ENCODE results near the gene PTPRK. TPM values are rescaled to one million over a fixed set of nuclear protein-coding genes. Genes with fewer than 3 reads are reported as not detected.

The PTPRK gene
- total and polyA plus RNA-seq, 5 experiments from 2014 or later = 3.7 to 7.5 (median 6.3) TPM

DNA sequence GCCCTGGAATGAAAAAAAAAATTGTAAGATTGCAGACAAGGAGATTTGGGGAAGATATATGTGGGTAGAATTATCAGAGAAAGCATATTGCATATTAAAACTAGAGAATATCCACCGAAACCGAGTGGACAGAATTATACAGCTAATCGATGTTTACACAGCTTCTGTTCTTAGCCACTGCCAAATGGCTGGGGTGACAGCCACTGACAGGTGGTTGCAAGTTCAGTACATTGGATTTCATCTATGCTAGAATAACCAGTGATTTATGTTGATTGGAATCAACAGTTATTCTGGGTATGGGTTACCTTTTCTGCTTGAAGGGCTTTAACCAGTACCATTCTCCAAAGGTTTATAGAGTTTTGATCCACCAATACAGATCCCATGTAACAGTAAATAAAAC is 571.1 kb downstream of the PTPRK start:
- Mint-ChIP-seq H3K4me3 (peak overlapping the region in 2 of 10 donors; percentile 4 to 15), H3K36me3 (peaks cover 0 to 14% (median 7%) of the 10 kb centered on the region in 3 donors), H3K27me3 (no peaks in the 10 kb centered on the region), H3K27ac (peak overlapping the region in 4 of 10 donors; percentile 29 to 91 (median 44)), H3K9me3 (peaks cover 0 to 18% (median 8%) of the 10 kb centered on the region in 9 donors), H3K4me1 (peaks cover 21 to 81% (median 58%) of the 10 kb centered on the region in 4 donors)
- no peak for ATAC-seq
- no peak for DNase-seq
- POLR2A ChIA-PET = interaction anchor here (0.6 to 10.0 kb wide), 10 partner anchors 9 to 37 kb away, joined by 3 to 102 read pairs (median 4); no protein-coding TSS in a partner anchor

GRCh38 chr6:127946388-127946787 is 574.0 kb downstream of the PTPRK start:
- Mint-ChIP-seq H3K27ac (peak overlapping the region in 1 of 10 donors; percentile 9), H3K27me3 (no peaks in the 10 kb centered on the region), H3K4me1 (peaks cover 15 to 67% (median 51%) of the 10 kb centered on the region in 4 donors), H3K9me3 (peaks cover 0 to 18% (median 8%) of the 10 kb centered on the region in 9 donors), H3K36me3 (peaks cover 0 to 14% (median 7%) of the 10 kb centered on the region in 3 donors), H3K4me3 (no peak overlapping the region)
- DNase-seq (no peak), ATAC-seq (no peak)
- POLR2A ChIA-PET = interaction anchor here (1.8 kb wide), 1 partner anchor 10 kb away, joined by 7 read pairs; no protein-coding TSS in a partner anchor

- H3K27me3 Mint-ChIP-seq = no peaks in the 10 kb centered on the region
- H3K9me3 Mint-ChIP-seq = peaks cover 0 to 18% (median 8%) of the 10 kb centered on the region in 9 donors
- H3K27ac Mint-ChIP-seq = no peak overlapping the region
- POLR2A ChIA-PET = interaction anchor here (1.8 kb wide), 1 partner anchor 9 kb away, joined by 7 read pairs; no protein-coding TSS in a partner anchor
- peaks cover 0 to 14% (median 7%) of the 10 kb centered on the region in 3 donors for H3K36me3 Mint-ChIP-seq
- no peak overlapping the region for H3K4me3 Mint-ChIP-seq
- DNase-seq = no peak
- H3K4me1 Mint-ChIP-seq = peaks cover 8 to 63% (median 43%) of the 10 kb centered on the region in 4 donors
- no peak for ATAC-seq
Observed at GRCh38 chr6:127945434-127946097, 574.8 kb downstream of the PTPRK start.

DNA sequence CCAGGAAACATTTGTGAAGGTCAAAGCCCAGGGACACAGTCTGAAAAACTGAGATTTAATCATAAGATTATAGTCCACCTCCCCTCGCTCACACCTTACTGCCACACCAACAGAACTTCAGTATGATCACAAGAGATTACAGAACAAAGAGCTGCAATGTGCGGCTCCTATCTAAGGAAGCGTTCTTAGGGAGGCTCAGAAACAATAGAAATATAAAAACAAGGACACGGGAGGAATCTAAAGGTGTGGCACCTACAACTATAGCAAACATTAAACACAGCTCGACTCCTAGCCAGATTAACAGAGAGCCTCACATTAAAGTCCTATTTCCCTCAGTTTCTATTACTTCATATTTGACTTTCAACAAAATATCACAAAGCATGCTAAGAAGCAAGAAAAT is 579.2 kb downstream of the PTPRK start:
- POLR2A ChIA-PET = interaction anchor here (1.1 to 10.9 kb wide), 2 partner anchors 11 to 19 kb away, joined by 3 to 102 read pairs; no protein-coding TSS in a partner anchor
- ATAC-seq = no peak
- Mint-ChIP-seq H3K27me3 (no peaks in the 10 kb centered on the region), H3K4me1 (peaks cover 19 to 65% (median 52%) of the 10 kb centered on the region in 4 donors), H3K4me3 (no peak overlapping the region), H3K36me3 (peaks cover 0 to 6% (median 2%) of the 10 kb centered on the region in 3 donors), H3K27ac (no peak overlapping the region), H3K9me3 (peaks cover 0 to 12% (median 4%) of the 10 kb centered on the region in 9 donors)
- no peak for DNase-seq

DNA sequence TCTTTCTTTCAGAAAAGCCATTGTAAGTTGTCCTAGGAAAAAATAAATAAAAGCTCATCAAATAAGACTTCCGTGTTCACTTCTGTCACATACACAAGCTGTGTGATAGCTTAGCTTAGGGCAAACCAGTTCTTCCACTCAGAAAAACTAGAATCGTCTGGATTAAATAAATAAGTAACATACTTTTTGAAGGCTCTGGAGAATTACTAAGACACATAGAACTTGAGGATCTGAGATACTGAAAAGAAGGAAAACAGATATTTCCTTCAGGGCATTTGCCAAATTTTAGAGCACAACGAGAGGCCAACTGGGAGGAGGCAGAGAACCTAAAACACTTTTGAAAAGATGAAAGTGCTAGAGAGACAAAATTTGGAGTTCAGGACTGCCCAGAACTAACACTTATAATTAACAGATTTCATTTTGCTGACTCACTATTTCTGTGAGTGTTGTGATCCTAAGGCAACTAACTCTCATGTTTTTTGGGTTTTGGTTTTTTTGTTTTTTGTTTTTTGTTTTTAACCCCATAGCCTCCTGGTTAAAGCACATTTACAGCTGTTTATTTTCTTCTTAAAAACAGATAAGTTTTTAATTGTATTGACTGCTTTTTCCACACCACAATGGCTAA is 580.8 kb downstream of the PTPRK start:
- POLR2A ChIA-PET = interaction anchor here (10.9 kb wide), 1 partner anchor 13 kb away, joined by 102 read pairs; no protein-coding TSS in a partner anchor
- no peaks in the 10 kb centered on the region for H3K9me3 Mint-ChIP-seq
- H3K36me3 Mint-ChIP-seq = peaks cover 0 to 2% (median 0%) of the 10 kb centered on the region in 3 donors
- H3K27ac Mint-ChIP-seq = peak overlapping the region in 8 of 10 donors; percentile 46 to 89 (median 78)
- H3K27me3 Mint-ChIP-seq = no peaks in the 10 kb centered on the region
- DNase-seq (no peak), ATAC-seq (no peak)
- peaks cover 23 to 64% (median 59%) of the 10 kb centered on the region in 4 donors for H3K4me1 Mint-ChIP-seq
- H3K4me3 Mint-ChIP-seq = peak overlapping the region in 2 of 10 donors; percentile 11 to 14

DNA sequence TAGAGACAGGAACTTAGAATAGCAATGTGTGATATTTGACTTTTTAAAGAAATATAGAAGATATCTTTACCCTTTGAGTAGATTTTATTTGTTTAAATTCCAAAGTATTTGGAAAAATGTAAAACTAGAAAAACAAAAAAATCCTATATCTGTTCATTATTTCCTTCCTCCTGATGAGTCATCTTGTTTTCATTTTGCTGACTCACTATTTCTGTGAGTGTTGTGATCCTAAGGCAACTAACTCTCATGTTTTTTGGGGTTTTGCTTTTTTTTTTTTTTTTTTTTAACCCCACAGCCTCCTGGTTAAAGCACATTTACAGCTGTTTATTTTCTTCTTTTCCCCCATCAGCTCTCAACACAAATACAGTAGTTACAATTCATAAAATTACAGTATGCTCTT is 581.7 kb downstream of the PTPRK start:
- peaks cover 23 to 72% (median 67%) of the 10 kb centered on the region in 4 donors for H3K4me1 Mint-ChIP-seq
- no peak for ATAC-seq

DNA sequence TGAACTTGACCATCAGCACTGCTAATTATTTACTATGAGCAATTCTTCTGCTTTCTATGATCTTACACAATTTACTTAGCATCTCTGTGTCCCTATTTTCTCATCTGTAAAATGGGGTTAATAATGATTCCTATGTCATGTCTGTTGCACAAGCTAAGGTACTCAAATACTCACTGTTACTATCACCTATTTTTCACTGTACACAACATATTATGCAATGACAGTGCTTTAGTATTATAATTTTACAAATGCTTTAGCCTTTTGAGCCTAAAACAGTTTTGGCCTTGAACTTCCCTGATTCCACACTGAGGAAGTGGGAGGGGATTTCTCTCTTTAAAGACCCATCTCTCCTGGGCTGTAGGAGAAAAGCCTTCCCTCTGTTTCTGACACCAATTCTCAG is 582.7 kb downstream of the PTPRK start:
- Mint-ChIP-seq H3K27me3 (no peaks in the 10 kb centered on the region), H3K27ac (peak overlapping the region in 9 of 10 donors; percentile 7 to 89 (median 81)), H3K36me3 (peaks cover 0 to 6% (median 0%) of the 10 kb centered on the region in 3 donors), H3K4me3 (peak overlapping the region in 1 of 10 donors; percentile 3), H3K9me3 (peaks cover 0 to 8% (median 3%) of the 10 kb centered on the region in 9 donors), H3K4me1 (peaks cover 26 to 73% (median 70%) of the 10 kb centered on the region in 4 donors)
- POLR2A ChIA-PET = interaction anchor here (1.4 to 10.9 kb wide), 2 partner anchors 15 to 19 kb away, joined by 4 to 102 read pairs; no protein-coding TSS in a partner anchor
- ATAC-seq (no peak), DNase-seq (no peak)

More for the DNA sequence above, 581.7 kb downstream of the PTPRK start:
- Mint-ChIP-seq H3K9me3 (no peaks in the 10 kb centered on the region), H3K36me3 (peaks cover 0 to 2% (median 0%) of the 10 kb centered on the region in 3 donors), H3K27me3 (no peaks in the 10 kb centered on the region), H3K27ac (peak overlapping the region; percentile 7 to 89 (median 66)), H3K4me3 (peak overlapping the region in 3 of 10 donors; percentile 23 to 38 (median 28))
- DNase-seq = no peak
- POLR2A ChIA-PET = interaction anchor here (10.9 kb wide), 1 partner anchor 14 kb away, joined by 102 read pairs; no protein-coding TSS in a partner anchor

GRCh38 chr6:127937102-127937501 is 583.3 kb downstream of the PTPRK start:
- Mint-ChIP-seq H3K36me3 (peaks cover 0 to 6% (median 0%) of the 10 kb centered on the region in 3 donors), H3K27ac (peak overlapping the region; percentile 69 to 89 (median 84)), H3K4me3 (peak overlapping the region in 1 of 10 donors; percentile 22), H3K9me3 (peaks cover 0 to 11% (median 4%) of the 10 kb centered on the region in 9 donors), H3K4me1 (peaks cover 26 to 71% (median 67%) of the 10 kb centered on the region in 4 donors), H3K27me3 (no peaks in the 10 kb centered on the region)
- DNase-seq (no peak), ATAC-seq (no peak)
- POLR2A ChIA-PET = interaction anchor here (0.9 to 10.9 kb wide), 6 partner anchors 9 to 63 kb away, joined by 4 to 102 read pairs (median 6); no protein-coding TSS in a partner anchor

GRCh38 chr6:127934956-127935355 is 585.4 kb downstream of the PTPRK start:
- Mint-ChIP-seq H3K4me1 (peaks cover 26 to 66% (median 63%) of the 10 kb centered on the region in 4 donors), H3K36me3 (peaks cover 0 to 10% (median 2%) of the 10 kb centered on the region in 3 donors), H3K4me3 (peak overlapping the region; percentile 57 to 82 (median 73)), H3K9me3 (peaks cover 0 to 11% (median 4%) of the 10 kb centered on the region in 9 donors), H3K27me3 (no peaks in the 10 kb centered on the region), H3K27ac (peak overlapping the region; percentile 89 to 96 (median 94))
- DNase-seq = no peak
- ATAC-seq = peak in 1 of 2 donors; percentile 4
- POLR2A ChIA-PET = interaction anchor here (0.6 to 10.9 kb wide), 20 partner anchors 9 to 77 kb away, joined by 3 to 102 read pairs (median 6); partner anchors contain the start of gene THEMIS

- peak overlapping the region; percentile 57 to 82 (median 73) for H3K4me3 Mint-ChIP-seq
- peaks cover 24 to 59% (median 56%) of the 10 kb centered on the region in 4 donors for H3K4me1 Mint-ChIP-seq
- H3K27me3 Mint-ChIP-seq = no peaks in the 10 kb centered on the region
- ATAC-seq (peak; percentile 95), DNase-seq (peak in 9 of 10 donors; percentile 31 to 88 (median 62))
- H3K9me3 Mint-ChIP-seq = peaks cover 0 to 16% (median 4%) of the 10 kb centered on the region in 9 donors
- H3K27ac Mint-ChIP-seq = peak overlapping the region; percentile 89 to 96 (median 94)
- H3K36me3 Mint-ChIP-seq = peaks cover 0 to 13% (median 2%) of the 10 kb centered on the region in 3 donors
- POLR2A ChIA-PET = interaction anchor here (0.6 to 10.9 kb wide), 21 partner anchors 8 to 147 kb away, joined by 3 to 102 read pairs (median 5); partner anchors contain the start of gene THEMIS
Observed at GRCh38 chr6:127933852-127934840, 586.3 kb downstream of the PTPRK start.

GRCh38 chr6:127933137-127933536 is 587.3 kb downstream of the PTPRK start:
- POLR2A ChIA-PET = interaction anchor here (1.0 to 1.2 kb wide), 5 partner anchors 14 to 64 kb away, joined by 3 to 5 read pairs (median 3); no protein-coding TSS in a partner anchor
- peak overlapping the region; percentile 79 to 95 (median 92) for H3K27ac Mint-ChIP-seq
- H3K4me1 Mint-ChIP-seq = peaks cover 20 to 54% (median 46%) of the 10 kb centered on the region in 4 donors
- no peaks in the 10 kb centered on the region for H3K27me3 Mint-ChIP-seq
- peaks cover 2 to 20% (median 4%) of the 10 kb centered on the region in 3 donors for H3K36me3 Mint-ChIP-seq
- no peak for ATAC-seq
- peak overlapping the region in 7 of 10 donors; percentile 41 to 78 (median 58) for H3K4me3 Mint-ChIP-seq
- no peak for DNase-seq
- H3K9me3 Mint-ChIP-seq = peaks cover 0 to 25% (median 11%) of the 10 kb centered on the region in 9 donors
